PFSK-1 (cell line): ENCODE data around the gene SCTR.

ENCODE experiments used
- FOXP2 ChIP-seq: optimal IDR thresholded peaks from 2 replicates; pipeline ENCODE3; 2011; ENCODE audit warnings: borderline replicate concordance, control low read depth, inconsistent platforms; ENCODE audit not compliant: insufficient read depth; ENCODE audit errors: extremely low read length, extremely low read depth
- POLR2AphosphoS5 ChIP-seq: IDR thresholded peaks from 2 replicates; pipeline ENCODE4 v1.6.1; 2012; ENCODE audit warnings: low read depth, mild to moderate bottlenecking, control low read depth, low read length, moderate library complexity
- REST ChIP-seq, 2 experiments: IDR thresholded peaks; 2 replicates each; pipeline versions ENCODE4 v1.6.1 to v1.8.0; 2011 to 2012; ENCODE audit warnings: low read depth in 2 of 2, low read length in 2 of 2, control low read depth in 1 of 2, inconsistent platforms in 1 of 2, mild to moderate bottlenecking in 1 of 2, moderate library complexity in 1 of 2; ENCODE audit not compliant: insufficient read depth in 1 of 2
- SIN3A ChIP-seq: IDR thresholded peaks from 2 replicates; pipeline ENCODE4 v1.6.1; 2012; ENCODE audit warnings: mild to moderate bottlenecking, low read length, moderate library complexity, borderline replicate concordance; ENCODE audit not compliant: insufficient read depth
- TAF1 ChIP-seq: IDR thresholded peaks from 2 replicates; pipeline ENCODE4 v1.6.1; 2012; ENCODE audit warnings: low read length, control low read depth, borderline replicate concordance; ENCODE audit not compliant: insufficient read depth

SCTR gene

GRCh38 chr2:119545754-119546446 is 21.6 kb upstream of the SCTR start:
- TF ChIP-seq POLR2AphosphoS5 (no peak), FOXP2 (no peak), SIN3A (no peak), REST (IDR thresholded peaks at IDR 0.05; ENCODE audit: insufficient read depth in 1 of 2, low read depth in 2 of 2, low read length in 2 of 2) (no peak), TAF1 (no peak)

- TF ChIP-seq FOXP2, result no peak
- TF ChIP-seq SIN3A, result no peak
- no peak for TF ChIP-seq POLR2AphosphoS5
- no peak for TF ChIP-seq TAF1
- no peak for TF ChIP-seq REST (IDR thresholded peaks at IDR 0.05; ENCODE audit: insufficient read depth in 1 of 2, low read depth in 2 of 2, low read length in 2 of 2)
These were observed 20.7 kb upstream of the SCTR start for GRCh38 chr2:119544939-119545475.

GRCh38 chr2:119544075-119544938 is 20.0 kb upstream of the SCTR start, which contains the start of gene CFAP221:
Gene CFAP221, plus strand, starts transcription at chr2:119544449. Its CDS starts 1,683 bp downstream, at chr2:119546132.
- TF ChIP-seq TAF1 (no peak), FOXP2 (no peak), SIN3A (no peak), REST (IDR thresholded peaks at IDR 0.05; ENCODE audit: insufficient read depth in 1 of 2, low read depth in 2 of 2, low read length in 2 of 2) (no peak)

- no peak for TF ChIP-seq REST (IDR thresholded peaks at IDR 0.05; ENCODE audit: insufficient read depth in 1 of 2, low read depth in 2 of 2, low read length in 2 of 2)
- TF ChIP-seq FOXP2, result no peak
- no peak for TF ChIP-seq TAF1
These were observed 17.2 kb upstream of the SCTR start for GRCh38 chr2:119541476-119541875.
